ENCODE data around the gene ASB2.

ASB2 gene

GRCh38 chr14:93976477-93977057 lies at the start of gene ASB2:
Gene ASB2 (minus strand): TSS chr14:93976570. CDS start chr14:93964539, 12,031 bp downstream.
- no peak for DNase-seq

- DNase-seq, result no peak
These were observed 49.4 kb upstream of the ASB2 start for GRCh38 chr14:94025720-94026119.

- no peak for DNase-seq
These were observed 48.2 kb upstream of the ASB2 start for GRCh38 chr14:94024549-94024948.

GRCh38 chr14:94022532-94023411 lies 46.4 kb upstream of the ASB2 start:
- no peak for DNase-seq

- peak; percentile 30 for DNase-seq
These were observed 45.2 kb upstream of the ASB2 start for GRCh38 chr14:94021416-94022157.

GRCh38 chr14:94021001-94021400 lies 44.6 kb upstream of the ASB2 start:
- no peak for DNase-seq

GRCh38 chr14:94020267-94020666 lies 43.9 kb upstream of the ASB2 start:
- no peak for DNase-seq

GRCh38 chr14:94019329-94019728 lies 43.0 kb upstream of the ASB2 start:
- DNase-seq, result no peak

GRCh38 chr14:94018308-94018707 lies 41.9 kb upstream of the ASB2 start:
- peak; percentile 77 for DNase-seq

GRCh38 chr14:94016446-94016976 lies 40.1 kb upstream of the ASB2 start:
- DNase-seq, result no peak

GRCh38 chr14:94015223-94015622 lies 38.9 kb upstream of the ASB2 start:
- peak; percentile 9 for DNase-seq

- no peak for DNase-seq
These were observed 38.0 kb upstream of the ASB2 start for GRCh38 chr14:94014382-94014781.

GRCh38 chr14:94011795-94012194 lies 35.4 kb upstream of the ASB2 start:
- peak; percentile 48 for DNase-seq

- peak; percentile 57 for DNase-seq
These were observed 34.3 kb upstream of the ASB2 start for GRCh38 chr14:94010625-94011024.

- no peak for DNase-seq
These were observed 33.4 kb upstream of the ASB2 start for GRCh38 chr14:94009767-94010166.

GRCh38 chr14:94008234-94008633 lies 31.9 kb upstream of the ASB2 start:
- DNase-seq, result no peak

- peak; percentile 6 for DNase-seq
These were observed 29.1 kb upstream of the ASB2 start for GRCh38 chr14:94005324-94006073.

GRCh38 chr14:94004015-94004414 lies 27.6 kb upstream of the ASB2 start:
- DNase-seq, result no peak

- DNase-seq, result no peak
These were observed 27.0 kb upstream of the ASB2 start for GRCh38 chr14:94003397-94003796.

GRCh38 chr14:94001501-94002396 lies 25.4 kb upstream of the ASB2 start:
- DNase-seq, result peak; percentile 78

GRCh38 chr14:94001016-94001415 lies 24.6 kb upstream of the ASB2 start:
- DNase-seq, result no peak

GRCh38 chr14:94000267-94000666 lies 23.9 kb upstream of the ASB2 start:
- DNase-seq, result no peak

All from NCI-H82 (cell line).